ENCODE measurements around the gene PLA2R1.

The PLA2R1 gene

DNA sequence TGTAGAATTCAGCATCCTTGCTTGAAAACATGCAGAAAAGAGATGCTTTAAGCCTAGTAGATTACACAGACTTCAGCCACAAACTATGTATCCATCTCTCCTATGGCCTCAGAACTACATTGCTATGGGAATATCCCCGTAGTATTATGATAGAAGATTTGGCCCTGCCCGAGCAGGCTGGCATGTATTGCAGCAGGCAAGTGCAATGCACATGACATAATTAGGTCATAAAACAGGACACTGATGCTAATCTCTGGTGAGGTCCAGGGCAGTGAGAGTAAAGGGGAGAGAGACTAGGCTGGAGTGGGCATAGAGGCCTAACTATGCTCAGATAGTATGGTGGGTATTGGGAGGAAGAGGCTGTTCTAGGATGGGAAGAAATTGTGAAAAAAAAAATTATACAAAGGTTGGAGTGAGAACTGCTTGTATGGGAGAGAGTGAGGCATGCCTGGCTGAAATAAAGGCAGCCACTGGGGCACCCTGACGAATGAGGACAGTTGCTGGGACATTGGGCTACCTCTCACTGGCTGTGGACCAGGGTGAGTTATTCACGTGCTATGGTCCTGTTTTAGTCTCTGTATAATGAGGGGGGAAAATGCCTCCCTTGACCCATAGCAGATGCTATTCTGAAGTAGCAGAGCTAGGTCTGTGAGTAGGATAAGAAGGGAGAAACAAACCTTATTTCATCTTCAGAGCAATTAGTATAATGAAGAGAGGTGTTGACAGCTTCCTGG lies 1.6 kb upstream of the PLA2R1 start:
- H3K36me3 ChIP-seq (replicated peaks; ENCODE audit: low read depth, low read length) = no peaks in the 10 kb centered on the region
- no peak overlapping the region for H2AFZ ChIP-seq (ENCODE audit: low read depth, low read length)
- no peak overlapping the region for H3K9ac ChIP-seq (ENCODE audit: low read length)
- no peak overlapping the region for H3K27ac ChIP-seq (ENCODE audit: low read length)
- TF ChIP-seq, protein P1, sequence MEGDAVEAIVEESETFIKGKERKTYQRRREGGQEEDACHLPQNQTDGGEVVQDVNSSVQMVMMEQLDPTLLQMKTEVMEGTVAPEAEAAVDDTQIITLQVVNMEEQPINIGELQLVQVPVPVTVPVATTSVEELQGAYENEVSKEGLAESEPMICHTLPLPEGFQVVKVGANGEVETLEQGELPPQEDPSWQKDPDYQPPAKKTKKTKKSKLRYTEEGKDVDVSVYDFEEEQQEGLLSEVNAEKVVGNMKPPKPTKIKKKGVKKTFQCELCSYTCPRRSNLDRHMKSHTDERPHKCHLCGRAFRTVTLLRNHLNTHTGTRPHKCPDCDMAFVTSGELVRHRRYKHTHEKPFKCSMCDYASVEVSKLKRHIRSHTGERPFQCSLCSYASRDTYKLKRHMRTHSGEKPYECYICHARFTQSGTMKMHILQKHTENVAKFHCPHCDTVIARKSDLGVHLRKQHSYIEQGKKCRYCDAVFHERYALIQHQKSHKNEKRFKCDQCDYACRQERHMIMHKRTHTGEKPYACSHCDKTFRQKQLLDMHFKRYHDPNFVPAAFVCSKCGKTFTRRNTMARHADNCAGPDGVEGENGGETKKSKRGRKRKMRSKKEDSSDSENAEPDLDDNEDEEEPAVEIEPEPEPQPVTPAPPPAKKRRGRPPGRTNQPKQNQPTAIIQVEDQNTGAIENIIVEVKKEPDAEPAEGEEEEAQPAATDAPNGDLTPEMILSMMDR (IDR thresholded peaks at IDR 0.05; ENCODE audit: low read depth, low read length) = no peak
- no peak for TF ChIP-seq EZH2phosphoT487 (IDR thresholded peaks at IDR 0.05; ENCODE audit: low read depth)
- H3K27me3 ChIP-seq (ENCODE audit: low read depth, low read length) = no peaks in the 10 kb centered on the region
- H4K20me1 ChIP-seq (ENCODE audit: insufficient read depth, low read length) = no peaks in the 10 kb centered on the region
- no peaks in the 10 kb centered on the region for H3K79me2 ChIP-seq (ENCODE audit: low read length)
- H3K9me3 ChIP-seq (ENCODE audit: insufficient read depth, low read length) = no peaks in the 10 kb centered on the region
- no peak overlapping the region for H3K4me2 ChIP-seq (ENCODE audit: low read length)
- H3K4me3 ChIP-seq (ENCODE audit: low read length) = no peak overlapping the region
- H3K4me1 ChIP-seq (ENCODE audit: low read length) = no peaks in the 10 kb centered on the region

- H2AFZ ChIP-seq (ENCODE audit: low read depth, low read length) = no peak overlapping the region
- H3K4me3 ChIP-seq (ENCODE audit: low read length) = no peak overlapping the region
Measured at GRCh38 chr2:160063271-160063670, 856 bp upstream of the PLA2R1 start.

DNA sequence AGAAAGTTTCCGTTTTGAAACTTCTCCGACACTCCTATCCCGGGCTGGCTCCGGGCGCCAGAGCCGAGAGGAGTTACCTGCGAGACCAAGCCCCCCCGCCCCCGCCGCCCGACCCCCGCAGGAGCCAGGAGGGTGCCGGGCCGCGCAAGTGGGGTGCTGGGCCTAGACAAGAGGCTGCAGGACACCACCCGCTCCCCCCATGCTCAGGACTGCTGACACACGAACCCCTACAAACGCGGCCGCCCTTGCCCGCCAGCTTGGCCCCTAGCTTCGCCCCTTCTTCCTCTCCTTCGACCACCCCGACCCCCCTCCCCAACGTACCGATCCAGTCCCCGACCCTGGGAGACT lies 497 bp downstream of the PLA2R1 start:
- Histone ChIP-seq H3K36me3 (replicated peaks; ENCODE audit: low read depth, low read length) (no peaks in the 10 kb centered on the region), H2AFZ (ENCODE audit: low read depth, low read length) (no peak overlapping the region), H3K9ac (ENCODE audit: low read length) (no peak overlapping the region), H3K4me2 (ENCODE audit: low read length) (no peak overlapping the region), H3K9me3 (ENCODE audit: insufficient read depth, low read length) (no peaks in the 10 kb centered on the region), H3K27me3 (ENCODE audit: low read depth, low read length) (no peaks in the 10 kb centered on the region), H3K4me1 (ENCODE audit: low read length) (no peaks in the 10 kb centered on the region), H3K4me3 (ENCODE audit: low read length) (no peak overlapping the region), H4K20me1 (ENCODE audit: insufficient read depth, low read length) (no peaks in the 10 kb centered on the region), H3K27ac (ENCODE audit: low read length) (no peak overlapping the region), H3K79me2 (ENCODE audit: low read length) (no peaks in the 10 kb centered on the region)
- TF ChIP-seq, protein P1 (IDR thresholded peaks at IDR 0.05; ENCODE audit: low read depth, low read length) = no peak
- TF ChIP-seq EZH2phosphoT487 (IDR thresholded peaks at IDR 0.05; ENCODE audit: low read depth) = no peak

More at GRCh38 chr2:160063271-160063670, 856 bp upstream of the PLA2R1 start:
- H3K27ac ChIP-seq (ENCODE audit: low read length) = no peak overlapping the region
- no peak for TF ChIP-seq EZH2phosphoT487 (IDR thresholded peaks at IDR 0.05; ENCODE audit: low read depth)
- TF ChIP-seq, protein P1 (IDR thresholded peaks at IDR 0.05; ENCODE audit: low read depth, low read length) = no peak
- H3K27me3 ChIP-seq (ENCODE audit: low read depth, low read length) = no peaks in the 10 kb centered on the region
- H3K36me3 ChIP-seq (replicated peaks; ENCODE audit: low read depth, low read length) = no peaks in the 10 kb centered on the region
- no peaks in the 10 kb centered on the region for H4K20me1 ChIP-seq (ENCODE audit: insufficient read depth, low read length)
- no peaks in the 10 kb centered on the region for H3K4me1 ChIP-seq (ENCODE audit: low read length)
- no peak overlapping the region for H3K4me2 ChIP-seq (ENCODE audit: low read length)
- no peaks in the 10 kb centered on the region for H3K9me3 ChIP-seq (ENCODE audit: insufficient read depth, low read length)
- H3K79me2 ChIP-seq (ENCODE audit: low read length) = no peaks in the 10 kb centered on the region
- no peak overlapping the region for H3K9ac ChIP-seq (ENCODE audit: low read length)

DNA sequence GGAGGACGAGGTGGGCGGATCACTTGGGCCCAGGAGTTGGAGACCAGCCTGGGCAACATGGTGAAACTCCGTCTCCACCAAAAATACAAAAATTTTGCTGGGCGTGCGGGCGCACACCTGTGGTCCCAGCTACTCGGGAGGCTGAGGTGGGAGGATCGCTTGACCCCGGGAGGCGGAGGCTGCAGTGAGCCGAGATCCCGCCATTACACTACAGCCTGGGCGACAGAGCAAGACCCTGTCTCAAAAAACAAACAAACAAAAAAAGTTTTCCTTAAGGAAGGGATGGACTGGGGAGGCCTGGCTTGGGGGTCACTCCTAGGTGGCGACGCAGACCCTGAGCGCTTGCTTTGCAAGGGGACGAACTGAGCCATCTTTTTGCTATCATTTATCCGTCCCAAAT lies 882 bp downstream of the PLA2R1 start:
- H3K4me3 ChIP-seq (ENCODE audit: low read length) = no peak overlapping the region
- no peaks in the 10 kb centered on the region for H3K4me1 ChIP-seq (ENCODE audit: low read length)
- H2AFZ ChIP-seq (ENCODE audit: low read depth, low read length) = no peak overlapping the region

More for the DNA sequence above, 882 bp downstream of the PLA2R1 start:
- TF ChIP-seq EZH2phosphoT487 (IDR thresholded peaks at IDR 0.05; ENCODE audit: low read depth) = no peak
- TF ChIP-seq, protein P1 (IDR thresholded peaks at IDR 0.05; ENCODE audit: low read depth, low read length) = no peak
- Histone ChIP-seq H3K27me3 (ENCODE audit: low read depth, low read length) (no peaks in the 10 kb centered on the region), H4K20me1 (ENCODE audit: insufficient read depth, low read length) (no peaks in the 10 kb centered on the region), H3K27ac (ENCODE audit: low read length) (no peak overlapping the region), H3K36me3 (replicated peaks; ENCODE audit: low read depth, low read length) (no peaks in the 10 kb centered on the region), H3K4me2 (ENCODE audit: low read length) (no peak overlapping the region), H3K79me2 (ENCODE audit: low read length) (no peaks in the 10 kb centered on the region), H3K9me3 (ENCODE audit: insufficient read depth, low read length) (no peaks in the 10 kb centered on the region), H3K9ac (ENCODE audit: low read length) (no peak overlapping the region)

Measured in OCI-LY3 (cell line).